Activated CD8-positive, alpha-beta memory T cell treated with anti-CD3 and anti-CD28 coated beads, Interleukin-2, amount 50 U/mL, for 4 hours (primary cell): ENCODE data around the gene MTFR1L.

Source experiments
- DNase-seq: peaks from one replicate; pipeline ENCODE4 v3.0.0-alpha.2; 2020

MTFR1L gene

DNA sequence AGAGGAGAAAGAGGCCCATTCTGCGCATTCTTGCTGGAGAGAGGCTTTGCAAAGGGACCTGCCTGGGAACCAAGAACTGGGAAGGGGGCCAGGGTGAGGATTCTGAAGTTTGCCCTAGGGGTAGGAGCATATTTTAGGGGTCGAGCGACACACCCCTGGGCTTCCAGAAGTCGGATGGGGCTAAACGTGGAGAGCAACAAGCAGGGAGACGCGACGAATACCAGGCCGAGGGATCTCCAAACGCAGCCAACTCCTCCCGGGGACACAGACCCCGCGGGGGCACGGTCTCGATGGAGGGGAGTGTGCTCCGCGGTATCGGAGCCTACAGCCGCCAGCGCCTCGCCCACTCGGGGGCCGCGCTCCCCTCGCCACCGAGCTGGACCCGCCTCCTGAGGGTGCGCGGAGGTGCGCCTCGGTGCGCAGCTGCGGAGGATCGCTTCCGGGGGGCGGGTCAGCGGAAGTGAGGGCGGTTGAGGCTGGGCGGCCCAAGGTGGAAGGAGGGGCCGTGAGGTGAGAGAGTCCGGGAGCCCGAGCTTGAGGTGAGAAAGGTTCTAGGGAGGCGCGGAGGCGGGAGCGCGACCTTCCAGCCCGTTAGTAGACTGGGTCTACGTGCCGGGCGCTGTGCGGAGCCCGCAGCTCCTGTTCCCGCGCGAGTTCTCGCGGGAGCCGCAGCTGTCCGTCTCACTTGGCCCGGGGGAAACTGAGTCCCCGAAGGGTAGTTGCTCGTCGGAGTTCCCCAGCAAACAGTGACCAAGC, at the start of gene MTFR1L:
Gene MTFR1L, plus strand, starts transcription at position 464 of the 756 bp plus-strand sequence. CDS start 3,151 bp downstream, outside the sequence.
- DNase-seq = peak; percentile 94

DNA sequence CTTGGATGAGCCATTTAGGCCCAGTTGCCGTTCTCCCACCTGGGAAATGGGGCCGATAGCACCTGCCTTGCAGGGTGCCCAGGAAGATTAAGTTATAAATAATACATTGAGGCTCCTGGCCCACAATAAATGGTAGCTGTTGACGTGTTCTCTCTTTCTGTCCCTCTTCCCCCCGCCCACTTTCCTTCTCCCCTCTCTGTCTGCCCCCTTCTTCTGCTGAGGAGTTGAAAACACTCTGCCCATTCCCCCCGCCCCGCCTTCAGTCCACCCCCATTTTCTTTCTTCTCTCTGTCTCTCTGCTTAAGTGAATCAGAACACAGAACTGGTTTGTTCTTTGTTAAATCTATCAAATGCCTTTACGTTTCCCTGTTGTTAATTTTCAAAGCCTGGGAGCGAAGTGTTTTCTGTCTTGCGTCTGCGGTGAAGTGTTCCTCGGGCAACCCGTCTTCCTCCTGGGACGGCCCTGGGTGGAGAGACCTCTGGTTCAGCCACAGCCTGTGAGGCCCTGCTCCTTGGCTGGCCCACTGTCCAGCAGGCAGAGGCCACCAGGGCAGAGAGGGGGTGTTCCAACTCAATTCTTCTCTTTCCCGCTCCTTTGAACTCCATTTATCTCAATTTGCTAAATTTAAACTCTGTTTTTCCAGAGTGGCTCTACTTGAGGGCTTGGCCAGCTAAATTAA, 49.1 kb upstream of the MTFR1L start:
- peak; percentile 29 for DNase-seq

DNA sequence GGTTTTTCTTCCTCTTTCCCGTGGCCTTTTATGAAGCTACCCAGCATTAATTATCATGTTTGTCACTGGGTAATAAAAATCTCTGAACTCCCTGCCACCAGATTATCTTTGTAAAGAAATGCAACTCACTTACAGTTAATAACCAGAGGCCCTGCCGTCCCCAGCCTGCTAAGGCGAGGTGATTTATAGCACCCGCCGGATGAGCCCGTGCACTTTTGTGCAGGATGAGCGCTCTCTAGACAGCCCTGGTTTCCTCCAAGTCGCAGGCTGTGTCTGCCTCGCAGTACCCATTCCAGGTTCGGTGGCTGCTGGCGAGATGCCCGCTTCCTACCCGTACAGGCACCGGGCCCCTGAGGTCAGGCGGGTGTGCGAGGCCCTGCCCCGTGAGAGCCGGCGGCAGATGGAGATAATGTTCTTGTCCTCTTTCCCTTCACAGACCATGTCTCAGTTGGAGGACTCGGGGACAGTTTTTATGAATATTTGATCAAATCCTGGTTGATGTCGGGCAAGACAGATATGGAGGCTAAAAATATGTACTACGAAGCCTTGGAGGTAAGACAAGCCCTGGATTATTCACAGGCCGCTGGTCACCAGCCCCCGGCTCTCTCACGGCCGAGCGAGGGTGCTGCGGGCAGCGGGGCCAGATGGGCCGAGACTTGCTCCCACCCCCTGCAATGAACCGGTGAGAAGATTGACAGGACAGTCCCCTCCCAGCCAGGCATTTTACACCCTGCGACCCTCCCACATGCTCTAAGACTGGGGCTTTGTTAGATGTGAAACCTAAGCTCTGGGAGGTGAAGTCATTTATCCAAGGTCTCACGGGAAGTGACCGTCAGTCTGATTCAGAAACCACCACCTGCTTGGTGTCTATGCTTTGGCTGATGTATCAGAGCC, 48.3 kb upstream of the MTFR1L start:
- no peak for DNase-seq

DNA sequence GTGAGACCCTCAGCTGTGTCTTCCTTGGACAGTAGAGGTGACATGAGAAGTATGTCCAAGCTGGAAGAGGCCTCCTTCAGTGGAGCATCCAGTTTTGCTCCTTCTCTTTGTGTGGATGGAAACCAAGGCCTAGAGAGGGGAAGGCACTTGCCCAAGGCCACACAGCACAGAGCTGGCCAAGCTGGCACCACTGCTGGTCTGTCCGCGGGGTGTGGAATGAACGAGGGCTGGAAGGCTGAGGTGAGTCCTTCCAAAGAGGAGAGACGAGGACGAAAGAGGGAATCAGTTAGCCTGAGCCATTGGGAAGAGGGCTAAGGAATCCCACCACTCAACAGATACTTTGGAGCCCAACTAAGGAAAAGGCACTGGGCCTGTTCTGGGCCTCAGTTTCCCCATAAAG, 47.6 kb upstream of the MTFR1L start:
- DNase-seq = no peak

DNA sequence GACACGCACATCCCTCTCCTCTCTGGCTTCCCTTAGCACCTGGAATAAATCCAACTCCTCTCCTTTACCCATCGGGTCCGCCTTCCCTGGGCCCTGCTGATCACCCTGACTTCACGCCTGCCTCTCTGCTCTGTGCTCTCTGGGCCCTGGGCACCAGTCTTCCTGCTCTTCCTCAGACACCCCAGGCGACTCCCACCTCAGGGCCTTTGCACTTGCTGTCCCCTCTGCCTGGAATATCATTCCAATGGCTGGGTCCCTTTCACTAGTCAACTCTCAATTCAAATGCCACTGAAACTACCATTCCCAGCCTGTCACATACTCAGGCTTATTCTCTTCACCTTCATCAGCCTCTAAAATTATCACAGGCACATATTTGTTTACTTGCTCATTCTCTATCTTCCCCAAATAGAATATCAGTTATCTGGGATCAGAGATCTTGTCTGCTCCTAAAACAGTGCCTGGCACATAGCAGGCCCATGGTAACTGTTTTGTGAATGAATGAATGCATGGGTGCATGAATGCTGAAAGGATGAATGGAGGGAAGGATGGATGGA, 47.0 kb upstream of the MTFR1L start:
- DNase-seq = no peak

DNA sequence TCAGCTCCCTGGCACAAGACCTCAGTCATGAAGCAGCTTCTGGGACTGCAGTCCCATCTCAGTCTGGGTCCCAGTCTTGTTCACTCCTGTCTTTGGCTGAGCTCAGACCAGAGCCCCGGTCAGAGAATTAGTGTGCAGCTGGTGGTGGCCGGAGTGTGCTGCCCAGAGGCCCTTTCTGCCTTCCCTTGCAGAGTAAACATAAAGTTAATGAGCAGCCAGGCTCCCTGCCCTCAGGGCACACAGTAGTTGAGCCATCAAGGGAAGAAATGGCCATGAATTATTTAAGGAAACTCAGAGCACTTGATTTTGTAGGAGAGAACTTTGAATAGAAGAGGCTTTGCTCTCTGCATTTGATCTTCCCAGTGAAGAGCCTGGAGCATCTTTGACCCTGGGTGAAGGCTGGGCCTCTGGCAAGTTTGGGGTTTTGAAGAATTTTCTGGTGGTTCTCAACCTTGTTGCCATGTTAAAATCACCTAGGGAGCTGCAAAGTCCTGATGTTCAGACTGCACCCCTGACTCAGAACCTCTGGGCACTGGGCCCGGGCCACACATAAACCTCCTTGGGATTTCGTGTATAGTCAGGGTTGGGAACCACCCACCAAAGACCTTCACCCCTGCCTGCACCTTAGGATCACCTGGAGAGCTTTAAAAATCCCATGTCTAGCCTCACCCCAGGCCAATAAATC, 46.2 kb upstream of the MTFR1L start:
- no peak for DNase-seq

DNA sequence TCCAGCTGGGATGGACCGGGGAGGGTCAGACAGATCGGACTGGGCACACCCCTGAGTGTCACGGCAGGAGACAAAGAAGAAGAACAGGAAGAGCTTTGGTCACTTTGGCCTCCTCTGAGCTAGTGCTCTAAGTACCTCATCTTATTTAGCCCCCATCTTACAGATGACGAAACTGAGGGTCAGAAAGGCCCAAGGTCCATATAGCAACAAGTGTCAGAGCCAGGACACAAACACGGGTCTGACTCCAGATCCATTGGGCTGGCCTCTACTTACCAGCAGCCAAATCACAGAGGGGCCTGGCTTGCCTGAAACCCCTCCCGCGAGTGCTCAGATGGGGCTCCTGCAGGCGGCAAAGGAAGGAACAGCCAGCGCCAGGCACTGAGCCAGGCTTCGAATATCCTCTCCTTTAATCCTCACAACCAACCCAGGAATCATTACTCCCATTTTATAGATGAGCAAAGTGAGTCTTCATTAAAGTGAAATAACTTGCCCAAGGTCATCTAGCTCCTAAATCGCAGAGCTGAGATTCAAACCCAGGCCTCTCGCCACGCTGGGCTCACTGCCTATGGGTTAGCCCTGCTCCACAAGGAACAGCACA, 45.4 kb upstream of the MTFR1L start:
- DNase-seq = no peak

DNA sequence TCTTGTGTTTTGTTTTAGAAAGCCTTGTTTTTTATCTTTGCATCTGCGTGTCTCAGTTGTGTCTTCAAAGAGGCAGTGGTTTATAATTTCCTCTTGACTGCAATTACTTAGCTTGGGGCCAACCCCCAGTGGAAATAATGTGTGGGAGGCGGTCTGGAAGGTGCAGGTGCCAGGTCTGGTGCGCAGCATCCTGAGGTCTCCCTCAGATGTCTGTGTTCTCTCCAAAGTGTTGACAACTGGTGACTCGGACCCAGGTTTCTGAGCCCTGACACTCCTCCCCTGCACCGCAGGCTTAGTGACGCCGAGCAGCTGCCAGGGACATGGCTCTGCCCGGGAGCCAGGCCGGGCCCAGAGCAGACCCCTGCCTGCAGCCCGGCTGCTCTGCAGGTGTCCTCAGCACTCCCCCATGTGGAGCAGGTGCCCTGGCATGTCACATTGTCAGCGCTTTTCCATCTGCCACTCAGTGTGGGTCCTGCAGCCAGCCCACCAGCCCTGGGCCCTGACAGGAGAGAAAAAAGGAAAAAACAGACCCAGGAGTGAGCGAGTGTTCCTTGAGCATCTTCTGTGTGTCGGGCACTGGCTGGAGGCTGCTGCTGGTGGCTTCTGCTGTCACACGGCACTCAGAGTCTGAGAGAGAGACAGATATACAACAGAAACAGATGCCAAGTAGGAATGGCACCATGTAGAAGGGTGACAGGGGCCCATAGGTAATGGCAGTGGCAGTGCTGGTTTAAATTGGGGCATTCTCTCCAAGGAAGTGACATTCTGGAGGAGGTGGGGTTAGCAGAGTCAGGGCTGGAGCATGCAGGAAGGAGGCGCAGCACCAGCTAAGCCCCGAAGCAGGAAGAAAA, 44.6 kb upstream of the MTFR1L start:
- peak; percentile 85 for DNase-seq

DNA sequence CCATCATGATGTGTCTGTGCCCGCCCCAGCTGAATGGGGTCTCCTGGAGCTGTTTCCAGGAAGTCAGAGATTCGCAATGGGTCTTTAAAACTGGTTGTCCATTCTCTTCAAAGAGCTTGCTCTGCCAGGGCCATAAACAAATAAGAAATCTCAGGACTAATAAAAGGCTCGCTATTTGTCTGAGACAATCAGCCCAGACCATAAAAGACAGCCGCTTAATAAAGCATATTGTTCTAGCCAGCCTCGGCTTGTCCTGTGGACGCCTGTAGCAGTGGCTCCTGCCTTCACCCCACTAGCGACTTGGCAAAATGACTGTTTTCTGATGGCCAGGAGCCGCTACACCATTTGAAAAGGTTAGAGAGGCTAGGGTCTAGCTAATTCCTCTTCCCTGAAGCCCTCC, 40.4 kb upstream of the MTFR1L start:
- DNase-seq = no peak

DNA sequence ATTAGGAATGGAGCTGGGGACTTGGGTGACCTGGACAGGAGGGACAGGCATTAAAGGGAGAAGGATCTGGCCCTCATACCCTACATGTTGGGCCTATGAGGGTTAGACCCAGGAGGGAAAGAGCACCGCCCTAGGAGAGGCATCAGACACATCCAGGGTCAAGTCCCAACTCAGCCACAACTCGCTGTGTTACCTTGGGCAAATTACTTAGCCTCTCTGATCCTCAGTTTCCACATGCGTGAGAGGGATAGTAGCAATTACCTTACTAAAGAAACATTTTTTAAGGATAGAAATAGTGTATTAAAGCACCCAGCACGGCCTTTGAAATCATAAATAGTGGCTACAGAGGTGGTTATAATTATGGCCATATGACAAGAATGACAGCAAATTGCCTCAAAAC, 39.9 kb upstream of the MTFR1L start:
- no peak for DNase-seq

DNA sequence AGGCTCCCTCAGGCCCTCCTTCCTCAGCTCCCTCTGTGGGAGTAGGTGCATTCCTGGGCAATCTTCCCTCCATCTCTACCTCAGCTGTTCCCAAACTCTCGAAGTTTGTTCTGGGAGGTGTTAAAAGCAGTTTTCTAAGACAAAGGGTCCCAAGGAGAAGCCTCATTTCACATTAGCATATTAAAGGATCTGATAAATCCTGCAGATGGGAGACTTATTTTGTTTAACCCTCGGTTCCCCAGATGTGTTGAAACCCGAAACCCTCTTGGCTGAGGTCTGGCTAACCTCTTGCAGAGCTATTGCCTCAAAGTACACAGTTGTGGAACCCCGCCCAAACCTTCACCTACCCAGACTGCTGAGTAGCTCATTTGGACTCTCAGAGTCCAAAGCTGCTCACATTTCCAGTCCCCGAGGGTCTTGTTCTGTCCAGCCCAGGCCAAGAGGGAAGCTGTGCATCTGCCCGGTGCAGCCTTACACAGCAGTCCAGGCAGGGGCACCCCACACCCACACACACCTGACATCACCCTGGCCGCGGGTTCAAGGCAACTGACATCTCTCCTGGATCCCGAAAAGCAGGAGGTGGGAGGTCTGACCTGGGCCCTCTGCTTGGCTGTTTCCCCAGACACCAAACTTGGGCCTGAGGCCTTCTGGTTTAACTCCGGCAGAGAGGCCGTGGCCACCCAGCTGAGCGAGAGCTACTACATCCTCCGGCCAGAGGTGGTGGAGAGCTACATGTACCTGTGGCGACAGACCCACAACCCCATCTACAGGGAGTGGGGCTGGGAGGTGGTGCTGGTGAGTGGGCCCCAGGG, 39.2 kb upstream of the MTFR1L start:
- no peak for DNase-seq

DNA sequence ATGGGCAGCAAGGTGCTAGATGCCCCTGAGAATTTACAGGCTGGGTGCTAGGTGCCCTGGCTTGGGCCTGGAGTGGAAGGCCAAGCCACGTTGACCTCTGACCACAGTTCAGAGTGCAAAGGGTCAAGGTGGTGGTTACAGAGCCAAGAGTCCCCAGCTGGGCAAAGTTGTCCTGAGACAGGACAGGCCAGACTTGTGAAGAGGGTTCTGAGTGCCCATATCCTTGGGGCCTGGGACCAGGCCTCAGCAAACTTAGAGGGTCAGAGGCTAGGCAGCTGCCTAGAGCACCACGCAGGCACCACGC, 38.7 kb upstream of the MTFR1L start:
- DNase-seq = no peak

DNA sequence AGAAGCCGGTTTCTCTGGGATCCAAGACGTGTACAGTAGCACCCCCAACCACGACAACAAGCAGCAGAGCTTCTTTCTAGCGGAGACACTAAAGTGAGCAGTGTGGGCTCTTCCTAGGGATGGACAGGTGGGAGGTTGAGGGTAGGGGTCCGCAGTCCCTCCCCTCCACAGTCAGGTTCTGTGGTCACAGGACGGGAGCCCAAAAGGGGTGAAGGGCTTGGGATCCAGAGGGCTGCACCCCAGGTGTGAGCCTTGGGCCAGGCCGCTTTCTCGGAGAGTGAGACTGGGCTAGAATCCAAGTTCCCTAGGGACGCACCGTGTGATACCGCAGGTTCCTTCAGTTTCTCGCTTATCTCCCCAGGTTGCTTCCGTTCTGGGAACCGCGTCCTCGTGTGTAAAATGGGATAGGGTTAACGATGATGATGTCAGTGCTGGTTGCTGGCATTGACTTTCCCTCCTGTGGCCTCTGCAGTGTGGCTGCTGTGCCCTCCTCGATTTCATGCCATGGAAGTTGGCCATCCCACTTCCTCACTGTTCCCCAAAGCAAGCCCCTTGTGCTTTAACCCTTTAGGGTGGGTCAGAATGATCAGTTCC, 37.0 kb upstream of the MTFR1L start:
- DNase-seq = no peak

DNA sequence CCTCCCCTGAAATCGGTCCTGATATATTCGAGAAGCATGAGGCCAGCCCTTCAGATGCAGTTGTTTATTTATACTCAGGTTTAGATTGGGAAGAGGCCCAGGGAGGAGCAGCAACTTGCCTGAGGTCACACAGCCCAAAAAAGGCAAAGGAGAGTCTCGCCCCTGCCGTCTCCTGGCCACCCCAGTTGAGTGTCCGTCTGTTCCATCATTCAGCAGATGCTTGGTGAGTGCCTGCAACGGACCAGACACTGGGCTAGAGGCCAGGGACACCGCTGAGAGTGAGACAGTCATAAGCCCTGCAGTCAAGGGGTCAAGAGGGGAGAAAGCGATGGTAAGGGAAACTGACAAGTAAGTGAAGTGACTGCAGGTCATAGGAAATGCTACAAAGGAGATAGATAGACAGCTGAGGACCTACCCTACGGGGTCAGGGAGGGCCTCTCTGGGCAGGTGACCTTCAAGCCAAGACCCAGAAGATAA, 35.1 kb upstream of the MTFR1L start:
- DNase-seq = no peak

DNA sequence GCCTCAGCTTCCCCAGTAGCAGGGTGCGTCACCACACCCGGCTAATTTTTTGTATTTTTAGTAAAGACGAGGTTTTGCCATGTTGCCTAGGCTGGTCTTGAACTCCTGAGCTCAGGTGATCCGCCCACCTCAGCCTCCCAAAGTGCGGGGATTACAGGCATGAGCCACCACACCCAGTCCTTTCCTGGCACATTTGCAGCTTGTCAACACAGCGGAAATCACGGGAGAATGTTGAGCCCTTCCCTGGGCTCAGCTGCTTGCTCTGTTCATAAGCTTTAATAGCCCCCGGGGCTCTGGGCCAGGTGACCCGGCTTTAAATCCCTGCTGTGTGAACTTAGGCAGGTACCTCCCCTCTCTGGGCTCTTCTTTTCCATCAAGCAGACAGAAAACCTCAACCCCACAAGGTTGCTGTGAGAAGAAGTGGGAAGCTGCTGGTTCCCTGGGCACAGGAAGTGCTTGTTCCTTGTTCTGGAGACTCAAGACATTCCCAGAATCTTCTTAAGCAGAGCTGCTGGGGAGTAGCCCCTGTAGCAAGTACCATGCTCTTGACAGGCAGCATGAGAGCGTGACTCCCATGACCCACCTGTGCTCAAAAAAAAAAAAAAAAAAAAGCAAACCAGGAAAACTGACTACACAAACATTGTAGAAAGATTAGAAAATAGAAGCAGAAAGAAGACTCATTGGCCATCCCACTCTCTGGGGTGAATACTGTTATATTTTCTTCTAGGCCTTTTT, 34.3 kb upstream of the MTFR1L start:
- DNase-seq = no peak

DNA sequence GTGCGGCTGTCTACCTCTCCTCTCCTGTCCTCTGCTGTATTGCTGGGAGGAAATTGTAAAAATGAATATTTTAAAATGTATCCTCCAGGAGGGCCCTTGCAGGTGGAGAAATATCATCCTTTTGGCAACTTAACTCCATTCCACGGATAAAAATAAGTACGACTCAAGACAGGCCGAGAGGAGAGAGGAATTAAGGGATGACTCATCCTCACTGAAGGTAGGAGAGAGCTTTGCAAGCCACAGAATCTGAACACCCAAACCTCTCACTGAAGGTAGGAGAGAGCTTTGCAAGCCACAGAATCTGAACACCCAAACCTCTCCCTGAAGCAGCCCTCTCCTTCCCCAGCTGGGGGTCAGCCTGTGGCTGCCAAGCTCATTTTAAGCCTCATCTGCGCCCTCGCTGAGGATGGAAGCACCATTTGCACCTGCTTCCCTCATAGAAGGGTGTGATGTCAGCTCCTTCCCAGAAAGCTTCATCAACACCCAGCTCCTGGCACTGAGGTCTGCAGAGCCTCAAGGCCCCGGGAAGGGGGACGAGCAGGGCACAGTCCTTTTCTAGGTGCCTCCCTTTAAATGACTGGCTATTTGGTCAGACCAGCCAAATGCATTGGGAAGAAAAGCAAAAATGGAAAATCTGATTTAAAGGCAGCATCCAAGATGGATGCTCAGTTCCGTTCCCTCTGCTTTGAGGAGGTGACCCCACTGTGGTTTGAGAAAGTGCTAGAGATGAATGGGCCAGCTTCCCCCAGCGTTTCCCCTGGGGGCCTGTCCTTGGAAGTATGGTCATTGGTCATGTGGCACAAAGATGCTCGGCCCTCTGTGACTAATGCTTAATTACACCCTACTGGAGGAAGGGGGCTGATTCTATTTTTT, 32.6 kb upstream of the MTFR1L start:
- DNase-seq = no peak

DNA sequence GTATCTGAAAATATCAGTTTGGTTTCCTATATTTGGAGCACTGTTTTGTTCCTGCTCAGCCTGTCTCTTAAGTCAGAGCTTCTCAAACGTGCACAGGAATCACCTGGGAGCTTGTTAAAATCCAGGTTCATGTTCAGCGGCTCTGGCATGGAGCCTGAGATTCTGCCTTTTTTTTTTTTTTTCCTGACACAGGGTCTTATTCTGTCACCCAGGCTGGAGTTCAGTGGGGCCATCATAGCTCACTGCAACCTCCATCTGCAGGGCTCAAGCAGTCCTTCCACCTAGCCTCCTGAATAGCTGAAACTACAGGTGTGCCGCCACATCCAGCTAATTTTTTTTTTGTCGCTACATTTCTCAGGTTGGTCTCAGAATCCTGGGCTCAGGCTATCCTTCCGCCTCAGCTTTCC, 32.0 kb upstream of the MTFR1L start:
- DNase-seq = no peak

DNA sequence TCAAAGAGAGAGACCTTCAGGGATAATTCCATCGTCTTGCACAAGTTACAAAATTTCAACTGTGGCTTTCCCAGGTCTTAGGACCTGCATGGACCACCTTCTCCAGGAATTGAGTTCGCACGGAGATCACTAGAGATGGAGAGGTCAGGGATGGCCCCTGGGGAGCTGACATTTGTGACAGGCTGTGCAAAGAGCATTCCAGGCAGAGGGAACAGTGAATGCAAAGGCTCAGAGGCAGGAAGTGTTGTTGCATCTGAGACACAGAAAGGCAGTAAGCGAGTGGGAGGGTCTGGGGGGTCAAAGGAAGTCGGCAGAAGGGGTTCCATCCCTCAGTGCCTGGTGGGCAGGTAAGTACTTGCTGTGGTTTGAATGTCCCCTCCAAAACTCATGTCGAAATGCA, 29.3 kb upstream of the MTFR1L start:
- DNase-seq = no peak
